H9 (cell line): Measurements from ENCODE around the gene CACNA2D4. TPM values are rescaled to one million over a fixed set of nuclear protein-coding genes. Genes with fewer than 3 reads are reported as not detected.

Source experiments
- DNase-seq: peaks from one replicate; pipeline ENCODE4 v3.0.0-alpha.2; 2017
- H2AFZ ChIP-seq: one replicate; pipeline ENCODE4 v1.6.1; 2013; ENCODE audit warnings: mild to moderate bottlenecking, low read length, control low read depth, moderate library complexity
- H2AK5ac ChIP-seq: 2 replicates; pipeline ENCODE4 v1.6.1; 2013; ENCODE audit warnings: low read length, control low read depth, mixed read lengths; ENCODE audit not compliant: insufficient read length
- H2BK120ac ChIP-seq: one replicate; pipeline ENCODE4 v1.6.1; 2013; ENCODE audit warnings: low read depth, mild to moderate bottlenecking, low read length, control low read depth, inconsistent platforms; ENCODE audit not compliant: poor library complexity, severe bottlenecking
- H2BK12ac ChIP-seq: 2 replicates; pipeline ENCODE4 v1.6.1; 2013; ENCODE audit warnings: low read length, control low read depth, mixed read lengths, low read depth; ENCODE audit not compliant: insufficient read length
- H2BK15ac ChIP-seq: 2 replicates; pipeline ENCODE4 v1.6.1; 2013; ENCODE audit warnings: low read depth, low read length, control low read depth
- H2BK20ac ChIP-seq: one replicate; pipeline ENCODE4 v1.6.1; 2013; ENCODE audit warnings: low read depth, mild to moderate bottlenecking, low read length, control low read depth, inconsistent platforms; ENCODE audit not compliant: poor library complexity, severe bottlenecking
- H2BK5ac ChIP-seq: 2 replicates; pipeline ENCODE4 v1.6.1; 2013; ENCODE audit warnings: low read length, control low read depth, mixed read lengths; ENCODE audit not compliant: insufficient read length
- H3K14ac ChIP-seq: 2 replicates; pipeline ENCODE4 v1.6.1; 2013; ENCODE audit warnings: low read length, control low read depth; ENCODE audit not compliant: insufficient read depth
- H3K18ac ChIP-seq: 2 replicates; pipeline ENCODE4 v1.6.1; 2013; ENCODE audit warnings: low read depth, mild to moderate bottlenecking, mixed read lengths, low read length, control low read depth; ENCODE audit not compliant: insufficient read length
- H3K23ac ChIP-seq: 2 replicates; pipeline ENCODE4 v1.6.1; 2013; ENCODE audit warnings: low read length, control low read depth, mixed read lengths, low read depth; ENCODE audit not compliant: insufficient read length
- H3K23me2 ChIP-seq: 2 replicates; pipeline ENCODE4 v1.6.1; 2013; ENCODE audit warnings: low read depth, mild to moderate bottlenecking, mixed read lengths, low read length, control low read depth; ENCODE audit not compliant: insufficient read length, poor library complexity, severe bottlenecking
- H3K27ac ChIP-seq: 2 replicates; pipeline ENCODE4 v1.5.1; 2013; ENCODE audit warnings: low read length, control low read depth, mixed read lengths, low read depth; ENCODE audit not compliant: insufficient read length
- H3K27me3 ChIP-seq: 2 replicates; pipeline ENCODE4 v1.6.1; 2013; ENCODE audit warnings: low read length, control low read depth, inconsistent platforms; ENCODE audit not compliant: insufficient read depth
- H3K4ac ChIP-seq: 2 replicates; pipeline ENCODE4 v1.6.1; 2013; ENCODE audit warnings: low read depth, mild to moderate bottlenecking, control low read depth, inconsistent platforms, low read length, moderate library complexity
- H3K4me1 ChIP-seq: 2 replicates; pipeline ENCODE4 v1.6.1; 2013; ENCODE audit warnings: low read length, control low read depth, inconsistent platforms; ENCODE audit not compliant: insufficient read depth
- H3K4me2 ChIP-seq: 2 replicates; pipeline ENCODE4 v1.6.1; 2013; ENCODE audit warnings: low read length, control low read depth, mixed read lengths; ENCODE audit not compliant: insufficient read length, insufficient read depth
- H3K56ac ChIP-seq: 2 replicates; pipeline ENCODE4 v1.6.1; 2013; ENCODE audit warnings: low read depth, mild to moderate bottlenecking, mixed read lengths, low read length, control low read depth; ENCODE audit not compliant: insufficient read length
- H3K79me1 ChIP-seq: 2 replicates; pipeline ENCODE4 v1.6.1; 2013; ENCODE audit warnings: low read depth, mild to moderate bottlenecking, moderate library complexity, low read length, control low read depth, inconsistent platforms; ENCODE audit not compliant: insufficient read depth, poor library complexity, severe bottlenecking
- H3K79me2 ChIP-seq: 2 replicates; pipeline ENCODE4 v1.6.1; 2013; ENCODE audit warnings: low read length, control low read depth, inconsistent platforms; ENCODE audit not compliant: insufficient read depth
- H3K9ac ChIP-seq: 2 replicates; pipeline ENCODE4 v1.6.1; 2013; ENCODE audit warnings: low read length, control low read depth, mixed read lengths; ENCODE audit not compliant: insufficient read length; ENCODE audit errors: extremely low read depth
- H3K9me3 ChIP-seq: one replicate; pipeline ENCODE4 v1.6.1; 2013; ENCODE audit warnings: low read depth, low read length, inconsistent platforms; ENCODE audit not compliant: control insufficient read depth
- H3T11ph ChIP-seq: one replicate; pipeline ENCODE4 v1.6.1; 2013; ENCODE audit warnings: mild to moderate bottlenecking, low read length, control low read depth, inconsistent platforms
- H4K20me1 ChIP-seq: one replicate; pipeline ENCODE4 v1.6.1; 2013; ENCODE audit not compliant: control insufficient read depth, insufficient read length, insufficient read depth
- H4K5ac ChIP-seq: 2 replicates; pipeline ENCODE4 v1.6.1; 2013; ENCODE audit warnings: low read depth, mild to moderate bottlenecking, mixed read lengths, low read length, control low read depth; ENCODE audit not compliant: insufficient read length
- H4K8ac ChIP-seq: replicated peaks from 2 replicates; pipeline ENCODE4 v1.6.1; 2013; ENCODE audit warnings: low read length, control low read depth, mixed read lengths, low read depth; ENCODE audit not compliant: insufficient read length
- H4K91ac ChIP-seq: 2 replicates; pipeline ENCODE4 v1.6.1; 2013; ENCODE audit warnings: low read depth, mild to moderate bottlenecking, moderate library complexity, mixed read lengths, low read length, control low read depth; ENCODE audit not compliant: insufficient read length
- H3K27ac Mint-ChIP-seq, 3 experiments: 2 replicates in 2 of 3; 3 replicates in 1 of 3; pipeline ENCODE4 v1.8.0; 2020 to 2021; ENCODE audit warnings: mixed read lengths in 3 of 3, mild to moderate bottlenecking in 1 of 3, moderate library complexity in 1 of 3
- H3K27me3 Mint-ChIP-seq: 2 replicates; pipeline ENCODE4 v1.8.0; 2021; ENCODE audit warnings: low read depth, mild to moderate bottlenecking, moderate library complexity, mixed read lengths
- H3K36me3 Mint-ChIP-seq, 3 experiments: 2 replicates in 2 of 3; 3 replicates in 1 of 3; pipeline ENCODE4 v1.8.0; 2020 to 2021; ENCODE audit warnings: low read depth in 3 of 3, mixed read lengths in 3 of 3; ENCODE audit not compliant: insufficient read depth in 1 of 3
- H3K4me1 Mint-ChIP-seq, 2 experiments: 2 replicates each; pipeline ENCODE4 v1.8.0; 2020; ENCODE audit warnings: mixed read lengths in 2 of 2
- H3K4me3 Mint-ChIP-seq, 2 experiments: 2 replicates in 1 of 2; 3 replicates in 1 of 2; pipeline ENCODE4 v1.8.0; 2020 to 2021; ENCODE audit warnings: mild to moderate bottlenecking in 2 of 2, mixed read lengths in 2 of 2, moderate library complexity in 1 of 2
- H3K9me3 Mint-ChIP-seq, 2 experiments: 2 replicates in 1 of 2; 3 replicates in 1 of 2; pipeline ENCODE4 v1.8.0; 2020; ENCODE audit warnings: mild to moderate bottlenecking in 2 of 2, mixed read lengths in 2 of 2, moderate library complexity in 1 of 2
- WGBS: extraction: QIAGEN DNeasy Blood & Tissue Kit; methylation state at CpG from one replicate; pipeline ENCODE4 v1.1.7; 2013; ENCODE audit warnings: missing lambda C conversion rate, low lambda C conversion rate, mixed read lengths; ENCODE audit not compliant: insufficient read length; ENCODE audit errors: extremely low coverage; 5-methylcytosine and 5-hydroxymethylcytosine counted together
- total RNA-seq: library from RNA; stranded (reverse); gene quantifications from 2 replicates; pipeline ENCODE4 v1.2.1, GENCODE V29; 2021
- TF ChIP-seq, protein P1 (sequence below): fragments of 200-600 bp; sonication (generic); conservative IDR thresholded peaks from 3 replicates; pipeline ENCODE4 v1.8.0; 2021; ENCODE audit warnings: antibody characterized with exemption, mild to moderate bottlenecking

The CACNA2D4 gene
- total RNA-seq, 1 experiment from 2014 or later = 0.79 TPM

DNA sequence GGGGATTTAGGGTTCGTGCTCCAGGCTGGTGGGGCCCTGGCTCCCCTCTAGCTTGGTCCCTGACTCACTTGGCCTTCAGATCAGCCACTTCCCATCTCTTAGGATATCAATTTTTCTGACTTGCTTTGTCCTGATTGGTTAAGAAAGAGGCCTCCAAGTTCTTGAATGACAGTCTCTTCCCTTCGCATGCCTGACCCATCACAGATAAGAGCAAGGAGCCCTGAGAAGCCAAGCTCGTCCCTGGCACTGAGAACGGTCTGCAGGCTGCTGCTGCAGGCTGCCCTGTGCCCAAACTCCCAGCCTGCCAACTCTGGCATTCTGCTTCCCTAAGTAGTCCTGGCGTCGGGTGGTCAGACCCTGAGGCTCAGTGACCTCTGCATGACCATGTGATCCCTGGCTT is 98.9 kb downstream of the CACNA2D4 start:
- Histone ChIP-seq H3K4me1 (no peaks in the 10 kb centered on the region), H2BK20ac (no peak overlapping the region), H4K8ac (no peak overlapping the region), H2AK5ac (no peak overlapping the region), H3K9me3 (no peaks in the 10 kb centered on the region), H3K27ac (no peak overlapping the region), H3K56ac (no peak overlapping the region), H3K18ac (no peak overlapping the region), H3T11ph (no peak overlapping the region), H3K79me1 (no peaks in the 10 kb centered on the region), H3K23me2 (no peaks in the 10 kb centered on the region), H4K91ac (no peak overlapping the region), H3K23ac (no peak overlapping the region), H3K14ac (no peak overlapping the region), H2BK5ac (no peak overlapping the region), H2BK15ac (no peak overlapping the region), H3K4ac (no peak overlapping the region), H3K4me2 (peak overlapping the region; percentile 76), H3K79me2 (no peaks in the 10 kb centered on the region), H2AFZ (no peak overlapping the region), H4K5ac (no peak overlapping the region), H3K27me3 (peaks cover 19% of the 10 kb centered on the region; the same call in 1 of the 2 replicates), H2BK12ac (no peak overlapping the region), H3K9ac (no peak overlapping the region), H4K20me1 (no peaks in the 10 kb centered on the region), H2BK120ac (no peak overlapping the region)
- Mint-ChIP-seq H3K27ac (no peak overlapping the region), H3K4me1 (peaks cover 20 to 39% of the 10 kb centered on the region in 2 experiments), H3K4me3 (peak overlapping the region; percentile 46 to 83; a peak in 3 of 5 replicates), H3K9me3 (peaks cover 4% of the 10 kb centered on the region in 2 experiments; a peak in 2 of 5 replicates), H3K36me3 (peaks cover 0 to 5% (median 3%) of the 10 kb centered on the region in 3 experiments; a peak in 2 of 7 replicates), H3K27me3 (peaks cover 45% of the 10 kb centered on the region)
- TF ChIP-seq, protein P1, sequence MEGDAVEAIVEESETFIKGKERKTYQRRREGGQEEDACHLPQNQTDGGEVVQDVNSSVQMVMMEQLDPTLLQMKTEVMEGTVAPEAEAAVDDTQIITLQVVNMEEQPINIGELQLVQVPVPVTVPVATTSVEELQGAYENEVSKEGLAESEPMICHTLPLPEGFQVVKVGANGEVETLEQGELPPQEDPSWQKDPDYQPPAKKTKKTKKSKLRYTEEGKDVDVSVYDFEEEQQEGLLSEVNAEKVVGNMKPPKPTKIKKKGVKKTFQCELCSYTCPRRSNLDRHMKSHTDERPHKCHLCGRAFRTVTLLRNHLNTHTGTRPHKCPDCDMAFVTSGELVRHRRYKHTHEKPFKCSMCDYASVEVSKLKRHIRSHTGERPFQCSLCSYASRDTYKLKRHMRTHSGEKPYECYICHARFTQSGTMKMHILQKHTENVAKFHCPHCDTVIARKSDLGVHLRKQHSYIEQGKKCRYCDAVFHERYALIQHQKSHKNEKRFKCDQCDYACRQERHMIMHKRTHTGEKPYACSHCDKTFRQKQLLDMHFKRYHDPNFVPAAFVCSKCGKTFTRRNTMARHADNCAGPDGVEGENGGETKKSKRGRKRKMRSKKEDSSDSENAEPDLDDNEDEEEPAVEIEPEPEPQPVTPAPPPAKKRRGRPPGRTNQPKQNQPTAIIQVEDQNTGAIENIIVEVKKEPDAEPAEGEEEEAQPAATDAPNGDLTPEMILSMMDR = no peak
- DNase-seq = no peak
- no CpG with 5 or more reads among the region's 6 CpGs for WGBS
